ENCODE results near the gene MESP2.

DNA sequence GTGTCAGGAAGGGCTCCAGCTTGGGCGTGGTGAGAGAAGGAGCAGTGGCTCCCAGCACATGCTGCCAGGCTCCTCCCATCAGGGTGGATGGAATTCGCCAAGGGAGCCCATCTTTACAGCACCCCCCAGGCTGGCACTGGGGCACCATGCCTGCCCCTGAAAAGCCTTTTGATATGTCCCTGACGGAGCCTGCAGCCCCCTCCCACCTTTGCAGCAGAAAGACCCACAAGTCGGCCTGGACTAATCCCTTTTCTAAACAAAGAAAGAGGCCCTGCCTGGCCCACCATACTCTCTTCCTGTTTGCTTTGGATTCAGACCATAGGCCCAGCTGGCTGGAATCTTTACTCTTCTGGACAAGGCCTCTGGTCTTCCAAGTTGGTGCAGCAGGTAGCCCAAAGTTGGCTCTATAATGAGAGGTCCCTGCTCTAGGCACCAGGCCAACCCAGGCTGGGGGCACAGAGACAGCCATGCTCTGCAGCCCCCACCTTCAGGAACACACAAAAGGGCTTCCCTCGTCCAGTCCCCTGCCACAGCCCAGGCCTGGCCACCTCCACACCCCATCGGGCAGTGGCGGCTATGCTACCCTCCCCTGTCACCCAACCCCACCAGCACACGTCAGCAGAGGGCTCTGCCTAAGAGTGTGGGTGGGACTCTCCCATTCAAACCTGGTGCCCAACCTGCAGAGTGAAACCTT, 33.1 kb downstream of the MESP2 start:
- TF ChIP-seq CTCF (conservative IDR thresholded peaks at IDR 0.05; ENCODE audit: low read length) (no peak), EZH2phosphoT487 (IDR thresholded peaks at IDR 0.05; ENCODE audit: borderline replicate concordance, low read depth, low read length) (no peak)

All from OCI-LY7 (cell line).